Measurements from ENCODE around the gene RND1.

DNA sequence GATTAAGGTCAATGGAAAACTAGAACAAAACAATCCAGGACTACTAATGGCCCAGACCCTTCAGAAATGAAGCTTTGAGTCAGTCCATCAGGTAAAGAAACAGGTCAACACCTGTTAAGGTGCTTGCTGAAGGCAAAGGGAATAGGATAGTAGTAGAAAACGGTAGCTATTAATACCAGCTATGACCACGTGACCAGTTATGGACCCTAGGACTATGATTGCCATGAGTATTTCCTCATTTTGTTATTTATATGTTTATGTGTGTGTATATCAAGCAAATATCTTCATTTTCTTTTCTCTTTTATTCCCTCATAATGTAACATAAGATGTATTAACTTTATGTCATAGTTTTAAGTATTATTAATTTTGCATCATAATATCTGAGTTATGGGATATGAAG is 34.0 kb upstream of the RND1 start:
- TF ChIP-seq, protein P1, sequence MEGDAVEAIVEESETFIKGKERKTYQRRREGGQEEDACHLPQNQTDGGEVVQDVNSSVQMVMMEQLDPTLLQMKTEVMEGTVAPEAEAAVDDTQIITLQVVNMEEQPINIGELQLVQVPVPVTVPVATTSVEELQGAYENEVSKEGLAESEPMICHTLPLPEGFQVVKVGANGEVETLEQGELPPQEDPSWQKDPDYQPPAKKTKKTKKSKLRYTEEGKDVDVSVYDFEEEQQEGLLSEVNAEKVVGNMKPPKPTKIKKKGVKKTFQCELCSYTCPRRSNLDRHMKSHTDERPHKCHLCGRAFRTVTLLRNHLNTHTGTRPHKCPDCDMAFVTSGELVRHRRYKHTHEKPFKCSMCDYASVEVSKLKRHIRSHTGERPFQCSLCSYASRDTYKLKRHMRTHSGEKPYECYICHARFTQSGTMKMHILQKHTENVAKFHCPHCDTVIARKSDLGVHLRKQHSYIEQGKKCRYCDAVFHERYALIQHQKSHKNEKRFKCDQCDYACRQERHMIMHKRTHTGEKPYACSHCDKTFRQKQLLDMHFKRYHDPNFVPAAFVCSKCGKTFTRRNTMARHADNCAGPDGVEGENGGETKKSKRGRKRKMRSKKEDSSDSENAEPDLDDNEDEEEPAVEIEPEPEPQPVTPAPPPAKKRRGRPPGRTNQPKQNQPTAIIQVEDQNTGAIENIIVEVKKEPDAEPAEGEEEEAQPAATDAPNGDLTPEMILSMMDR (IDR thresholded peaks at IDR 0.05) = no peak
- TF ChIP-seq EP300 (IDR thresholded peaks at IDR 0.05) = no peak

Data from tibial nerve (tissue), 4 donors.